T-helper 1 cell treated with Interleukin-12 subunit alpha and Interleukin-12 subunit beta and Interleukin-4 antibody, amounts not matched to agents 30 ng/mL and 1 ng/mL, for 36 hours (primary cell): ENCODE results near the gene ZNF343. TPM values are rescaled to one million over a fixed set of nuclear protein-coding genes. Genes with fewer than 3 reads are reported as not detected.

ENCODE experiments used
- intact Hi-C: fragments of 100-400 bp; cut with micrococcal nuclease; formaldehyde crosslinking; loops from one replicate; pipeline ENCODE4 v1.15.1; 2024
- total RNA-seq: library from RNA; stranded (reverse); gene quantifications from 2 replicates; pipeline ENCODE4 v1.2.3, GENCODE V29; 2022

The ZNF343 gene
- total RNA-seq, 1 donor from 2014 or later, result 11.7 TPM

GRCh38 chr20:2476742-2477615 lies 31.7 kb downstream of the ZNF343 start:
- intact Hi-C loops, result loop anchor here (10.0 kb wide), 2 partner anchors 508 to 1152 kb away; partner anchors contain the start of gene SDCBP2

DNA sequence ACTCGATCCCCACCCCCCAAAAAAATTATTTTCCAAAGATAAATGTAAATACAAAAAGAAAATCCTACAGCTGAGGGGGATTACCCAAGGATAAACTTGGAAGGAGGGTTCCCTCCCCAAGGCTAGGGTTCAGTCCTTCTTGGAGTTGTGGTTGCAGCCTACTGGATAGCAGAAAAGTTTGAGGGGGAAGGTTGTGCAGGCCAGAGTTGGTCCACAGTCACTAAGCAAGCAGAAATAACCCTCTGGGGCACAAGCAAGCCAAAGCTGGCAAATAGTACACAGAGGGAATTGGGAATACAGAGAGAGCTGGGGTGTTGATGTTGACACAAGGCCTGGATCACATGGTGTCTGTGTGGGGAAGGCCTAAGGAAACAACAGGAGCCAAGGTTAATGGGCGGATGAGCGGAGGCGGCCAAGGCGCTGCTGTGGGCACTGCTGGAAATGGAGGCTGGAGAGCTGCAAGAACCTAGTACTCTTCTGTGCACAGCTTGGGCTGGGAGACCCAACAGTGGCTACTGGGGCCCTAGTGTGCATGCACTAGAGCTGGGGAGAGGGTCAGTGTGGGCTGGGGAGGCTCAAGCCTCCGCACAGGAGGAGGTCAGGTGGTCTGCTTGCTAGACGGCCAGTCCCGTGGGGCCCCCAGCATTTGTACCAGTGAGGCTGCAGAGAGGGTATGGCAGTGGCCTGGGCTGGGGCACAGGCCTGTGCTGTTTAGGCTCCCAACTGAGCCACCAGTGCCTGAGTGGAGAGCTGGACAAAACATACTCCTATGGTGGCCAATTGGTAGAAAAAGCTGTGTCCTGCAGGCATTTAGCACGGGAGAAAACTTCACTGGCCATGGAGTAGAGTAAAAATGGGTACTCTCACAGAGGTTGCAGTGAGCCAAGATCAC lies 32.6 kb downstream of the ZNF343 start:
- intact Hi-C loops, result loop anchor here (10.0 kb wide), 2 partner anchors 509 to 1151 kb away; partner anchors contain the start of gene SDCBP2

GRCh38 chr20:2473516-2473915 lies 35.2 kb downstream of the ZNF343 start:
- intact Hi-C loops, result loop anchor here (5.0 to 10.0 kb wide), 3 partner anchors 399 to 1149 kb away; partner anchors contain the start of genes PTPRA and SDCBP2

- intact Hi-C loops, result loop anchor here (1.0 to 10.0 kb wide), 12 partner anchors 18 to 1352 kb away; partner anchors contain the start of genes IDH3B, NOP56, PSMF1 and PTPRA
These were observed 38.1 kb downstream of the ZNF343 start, which contains the start of gene SNRPB for GRCh38 chr20:2470423-2471193. SNRPB (minus strand) TSS chr20:2470789; CDS start chr20:2470690, 99 bp downstream.

DNA sequence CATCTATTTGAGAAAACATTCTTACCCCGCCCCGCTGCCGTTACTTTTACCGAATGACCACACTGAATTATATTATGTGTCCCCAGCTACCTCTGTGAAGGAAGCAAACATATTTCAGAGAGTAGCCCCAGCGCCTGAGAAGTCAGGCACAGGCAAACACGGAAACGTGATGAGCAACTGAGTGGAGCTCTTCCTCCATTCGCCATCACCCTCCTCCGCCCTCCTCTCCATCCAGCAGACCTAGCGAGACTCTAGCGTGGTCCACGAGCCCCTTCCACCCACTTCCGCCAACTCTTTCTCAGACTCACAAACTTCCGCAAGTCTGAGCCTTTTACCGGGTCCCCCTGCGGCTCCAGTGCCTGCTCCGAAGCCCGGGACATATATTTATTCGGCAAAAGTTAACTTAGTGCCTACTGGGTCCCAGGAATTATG lies 38.7 kb downstream of the ZNF343 start:
- intact Hi-C loops, result loop anchor here (1.0 to 10.0 kb wide), 12 partner anchors 18 to 1352 kb away; partner anchors contain the start of genes IDH3B, NOP56, PSMF1 and PTPRA

DNA sequence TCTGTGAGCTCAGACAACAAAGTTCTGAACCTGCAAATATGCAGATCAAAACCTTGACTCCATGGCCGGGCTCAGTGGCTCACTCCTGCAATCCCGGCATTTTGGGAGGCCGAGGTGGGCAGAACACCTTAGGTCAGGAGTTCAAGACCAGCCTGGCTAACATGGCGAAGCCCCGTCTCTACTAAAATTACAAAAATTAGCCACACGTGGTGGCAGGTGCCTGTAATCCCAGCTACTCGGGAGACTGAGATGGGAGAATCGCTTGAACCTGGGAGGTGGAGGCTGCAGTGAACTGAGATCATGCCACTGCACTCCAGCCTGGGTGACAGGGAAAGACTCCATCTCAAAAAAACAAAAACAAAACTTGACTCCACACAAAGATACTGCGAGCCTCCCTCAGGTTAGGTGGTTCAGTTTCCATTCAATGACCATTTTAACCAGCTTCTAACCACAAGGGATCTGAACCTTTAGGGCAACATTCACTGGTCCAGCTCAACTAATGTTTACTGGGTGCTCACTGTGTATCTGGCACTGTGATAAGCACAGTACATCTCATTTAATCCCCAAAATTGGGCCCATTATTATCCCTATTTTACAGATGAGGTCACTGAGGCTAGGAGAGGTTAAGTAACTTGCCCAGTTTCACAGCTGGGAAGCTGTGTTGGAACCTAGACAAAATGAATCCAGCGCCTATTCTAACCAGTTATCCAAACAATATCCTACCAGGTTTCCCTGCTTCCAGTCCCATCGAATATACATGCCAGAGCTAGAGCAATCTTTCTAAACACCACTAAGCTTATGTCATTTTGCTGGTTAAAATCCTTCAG lies 39.9 kb downstream of the ZNF343 start:
- intact Hi-C loops, result no loop called here

- intact Hi-C loops, result no loop called here
These were observed 41.3 kb downstream of the ZNF343 start for GRCh38 chr20:2467412-2467811.

GRCh38 chr20:2465100-2465499 lies 43.6 kb downstream of the ZNF343 start:
- intact Hi-C loops, result no loop called here

GRCh38 chr20:2463616-2464365 lies 44.9 kb downstream of the ZNF343 start:
- intact Hi-C loops, result no loop called here

DNA sequence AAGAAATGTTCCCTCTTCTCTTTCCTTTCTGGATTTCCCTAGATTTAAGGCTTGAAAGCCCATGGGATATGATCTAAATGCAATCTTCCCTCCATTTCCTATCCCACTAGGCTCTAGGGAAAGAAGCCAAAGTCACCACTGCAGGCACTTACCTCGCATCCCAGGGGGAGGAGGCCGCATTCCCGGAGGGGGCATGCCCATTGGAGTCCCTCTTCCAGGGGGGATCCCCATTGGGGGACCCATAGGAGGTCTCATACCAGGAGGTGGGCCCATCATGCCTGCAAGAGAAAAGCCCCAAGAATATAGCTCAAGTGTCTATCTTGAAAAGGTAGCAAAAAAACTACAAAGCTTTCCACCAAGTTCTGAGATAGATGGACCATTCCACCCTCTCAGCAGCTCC lies 46.2 kb downstream of the ZNF343 start:
- intact Hi-C loops, result no loop called here

GRCh38 chr20:2460752-2461424 lies 47.8 kb downstream of the ZNF343 start:
- intact Hi-C loops, result no loop called here

DNA sequence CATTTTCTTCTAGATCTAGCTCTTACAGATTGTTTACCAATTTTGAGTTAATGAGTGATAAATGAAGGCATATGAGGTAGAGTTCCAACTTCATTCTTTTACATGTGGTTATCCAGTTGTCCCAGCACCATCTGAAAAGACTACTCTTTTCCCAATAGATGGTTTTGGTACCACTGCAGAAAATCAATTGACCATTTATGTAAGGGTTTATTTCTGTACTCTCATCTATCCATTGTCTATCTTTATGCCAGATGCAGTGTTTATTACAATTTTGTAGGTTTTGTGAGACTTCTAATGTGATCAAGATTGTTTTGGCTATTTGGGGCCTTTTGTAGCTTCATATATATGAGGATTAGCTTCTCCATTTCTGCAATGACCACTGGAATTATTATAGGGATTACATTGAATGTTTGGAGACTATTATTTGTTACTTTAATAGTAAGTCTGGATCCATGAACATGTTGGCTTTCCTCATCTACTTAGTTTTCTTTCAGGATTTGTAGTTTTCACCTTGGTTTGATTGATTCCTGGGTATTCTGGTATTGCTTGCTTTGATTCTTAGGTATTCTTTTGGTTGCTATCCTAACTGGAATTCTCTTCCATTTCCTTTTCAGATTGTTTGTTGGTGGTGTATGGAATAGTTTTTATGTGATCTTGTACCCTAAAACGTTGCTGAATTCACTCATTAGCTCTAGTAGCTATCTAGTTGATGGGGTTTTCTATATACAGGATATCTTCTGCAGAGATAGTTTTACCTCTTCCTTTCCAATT lies 48.5 kb downstream of the ZNF343 start:
- intact Hi-C loops, result loop anchor here (10.0 kb wide), 1 partner anchor 495 kb away; no protein-coding TSS in a partner anchor

DNA sequence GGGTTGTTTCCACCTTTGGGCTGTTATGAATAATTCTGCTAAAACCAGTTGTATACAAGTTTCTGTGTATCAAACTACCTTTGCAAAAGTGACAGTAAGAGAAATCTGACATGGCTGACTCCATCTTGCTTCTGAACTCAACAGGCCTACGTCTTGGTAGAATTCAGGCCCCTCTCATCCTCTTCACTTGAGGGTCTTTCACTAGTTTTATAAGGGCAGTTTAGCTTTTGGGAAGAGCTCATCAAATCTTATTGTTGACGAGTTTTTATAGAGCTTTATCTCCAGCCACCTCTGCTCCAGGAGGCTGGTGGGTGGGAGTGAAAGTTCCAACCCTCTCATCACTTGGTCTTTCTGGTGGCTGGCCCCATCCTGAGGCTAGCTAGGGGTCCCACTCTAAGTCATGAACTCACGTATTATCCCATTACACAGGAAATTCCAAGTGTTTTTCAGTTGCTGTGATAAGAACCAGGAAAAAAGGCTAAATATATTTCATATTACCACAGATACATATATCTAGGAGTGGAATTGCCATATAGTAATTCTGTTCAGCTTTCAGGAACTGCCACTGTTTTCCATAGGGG lies 49.7 kb downstream of the ZNF343 start:
- intact Hi-C loops, result loop anchor here (10.0 kb wide), 1 partner anchor 494 kb away; no protein-coding TSS in a partner anchor

DNA sequence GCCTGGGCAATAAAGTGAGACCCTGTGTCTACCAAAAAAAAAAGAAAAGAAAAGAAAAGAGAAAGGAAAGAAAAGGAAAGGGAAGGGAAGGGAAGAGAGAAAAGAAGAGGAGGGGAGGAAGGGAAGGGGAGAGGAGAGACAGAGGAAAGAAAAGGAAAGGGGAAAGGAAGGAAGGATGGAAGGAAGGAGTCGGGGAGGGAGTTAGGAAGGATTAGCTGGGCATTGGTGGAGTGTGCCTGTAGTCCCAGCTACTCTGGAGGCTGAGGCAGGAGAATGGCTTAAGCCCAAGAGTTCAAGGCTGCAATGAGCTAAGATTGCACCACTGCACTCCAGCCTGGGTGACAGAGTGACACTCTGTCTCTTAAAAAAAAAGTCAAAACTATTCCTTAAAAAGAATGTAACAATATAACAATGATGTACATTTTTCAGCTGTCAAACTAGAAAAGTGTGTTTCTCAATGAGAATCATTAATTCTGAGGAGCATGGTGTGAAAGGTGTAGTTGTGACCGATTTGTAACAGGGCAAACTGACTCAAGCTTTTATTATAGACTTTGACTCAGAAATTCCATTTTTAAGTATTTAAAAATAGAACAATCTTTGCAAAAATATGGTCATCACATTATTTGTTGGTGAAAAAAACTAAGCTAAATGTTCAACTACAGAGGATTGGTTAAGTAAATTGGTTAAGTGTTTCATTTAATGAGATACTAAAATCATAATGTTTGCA lies 52.8 kb downstream of the ZNF343 start:
- intact Hi-C loops, result loop anchor here (2.0 to 10.0 kb wide), 2 partner anchors 449 to 491 kb away; no protein-coding TSS in a partner anchor

- intact Hi-C loops, result loop anchor here (1.0 to 10.0 kb wide), 4 partner anchors 66 to 489 kb away; no protein-coding TSS in a partner anchor
These were observed 54.9 kb downstream of the ZNF343 start for GRCh38 chr20:2453792-2454191.
